HepG2 (cell line): ENCODE data around the gene SOCS1. TPM values are rescaled to one million over a fixed set of nuclear protein-coding genes. Genes with fewer than 3 reads are reported as not detected.
A peak's percentile ranks its signal among the peaks of the same experiment; 100 is the strongest.

ENCODE experiments used
- ATAC-seq: fragments of 200-7000 bp; cut with Tn5 transposase; 3 replicates; pipeline ENCODE4 v1.9.1; 2020; ENCODE audit warnings: mild to moderate bottlenecking, moderate library complexity
- BruUV-seq: library from RNA; stranded (reverse); fragments of 400-500 nt; replicated peaks from 2 replicates; lab custom pipeline; 2021; lab: Mats Ljungman, UMichigan
- CTCF ChIA-PET: fragments of 300-600 bp; formaldehyde crosslinking; extraction: SDS; loops from one replicate; lab custom pipeline; 2021; ENCODE audit warnings: low total read pairs, inconsistent platforms, low intra/inter-chr PET ratio; lab: Yijun Ruan, JAX
- POLR2A ChIA-PET: fragments of 350-600 bp; sonication (Branson Sonifier 250); formaldehyde crosslinking; loops from one replicate; lab custom pipeline; 2020; ENCODE audit warnings: antibody characterized with exemption, inconsistent platforms; lab: Yijun Ruan, JAX
- DNase-seq: peaks from one replicate; pipeline ENCODE4 v3.0.0-alpha.2; 2015; ENCODE audit warnings: low spot score
- FAIRE-seq: peaks from 3 replicates; lab custom pipeline; 2011; peaks lifted over from hg19 to GRCh38; lab: Jason Lieb, UNC
- H2AFZ ChIP-seq: one replicate; pipeline ENCODE4 v1.6.1; 2011; ENCODE audit warnings: low read length, inconsistent platforms
- H3K27ac ChIP-seq: fragments of 300-600 bp; 3 replicates; pipeline ENCODE4 v1.8.0; 2011; ENCODE audit warnings: mixed run types, mild to moderate bottlenecking, mixed read lengths, low read length, inconsistent platforms; ENCODE audit not compliant: insufficient read depth; ENCODE audit errors: extremely low read length
- H3K27me3 ChIP-seq, 2 experiments: fragments of 200-600 bp in 1 of 2; 2 replicates in 1 of 2; 3 replicates in 1 of 2; pipeline versions ENCODE4 v1.6.0 to v1.8.0; 2011; ENCODE audit warnings: low read length in 2 of 2, mild to moderate bottlenecking in 2 of 2, moderate library complexity in 2 of 2, inconsistent platforms in 1 of 2; ENCODE audit not compliant: insufficient read depth in 2 of 2, control insufficient read depth in 1 of 2
- H3K36me3 ChIP-seq, 2 experiments: fragments of 200-600 bp in 1 of 2; replicated peaks in 1 of 2; 2 replicates in 1 of 2; 3 replicates in 1 of 2; pipeline versions ENCODE4 v1.5.1 to v1.8.0; 2011; ENCODE audit warnings: low read length in 2 of 2, inconsistent platforms in 1 of 2; ENCODE audit not compliant: insufficient read depth in 2 of 2, control insufficient read depth in 1 of 2
- H3K4me1 ChIP-seq: 2 replicates; pipeline ENCODE4 v1.5.1; 2012; ENCODE audit warnings: low read length, inconsistent platforms; ENCODE audit not compliant: insufficient read depth
- H3K4me2 ChIP-seq: 2 replicates; pipeline ENCODE4 v1.6.0; 2011; ENCODE audit warnings: low read depth, low read length, inconsistent platforms
- H3K4me3 ChIP-seq, 3 experiments: fragments of 200-600 bp in 1 of 3; sonication (generic), shearing (Covaris generic) in 1 of 3; replicated peaks in 1 of 3; 2 replicates each; pipeline ENCODE4 v1.5.1; 2011 to 2016; ENCODE audit warnings: low read length in 3 of 3, inconsistent platforms in 2 of 3, low read depth in 2 of 3, mild to moderate bottlenecking in 2 of 3, control low read depth in 1 of 3, mixed read lengths in 1 of 3; ENCODE audit not compliant: insufficient read depth in 1 of 3
- H3K79me2 ChIP-seq: one replicate; pipeline ENCODE4 v1.6.1; 2011; ENCODE audit warnings: low read length, inconsistent platforms; ENCODE audit not compliant: insufficient read depth
- H3K9ac ChIP-seq: 2 replicates; pipeline ENCODE4 v1.6.0; 2011; ENCODE audit warnings: mild to moderate bottlenecking, low read depth, low read length, inconsistent platforms; ENCODE audit not compliant: insufficient read depth
- H3K9me3 ChIP-seq: 2 replicates; pipeline ENCODE4 v1.5.1; 2012; ENCODE audit warnings: mild to moderate bottlenecking, low read length
- H4K20me1 ChIP-seq: 2 replicates; pipeline ENCODE4 v1.6.0; 2011; ENCODE audit warnings: inconsistent platforms, mild to moderate bottlenecking, low read length, moderate library complexity; ENCODE audit not compliant: insufficient read depth
- HDAC1 ChIP-seq: sonication (generic); formaldehyde crosslinking; IDR thresholded peaks from 2 replicates; pipeline ENCODE4 v1.5.1; 2020; ENCODE audit warnings: mild to moderate bottlenecking, missing genetic modification reagents
- NR2F6 ChIP-seq, 2 experiments: IDR thresholded peaks; 2 replicates each; pipeline ENCODE4 v1.6.1; 2016; ENCODE audit warnings: antibody characterized with exemption in 1 of 2, mild to moderate bottlenecking in 1 of 2
- RBFOX2 ChIP-seq: fragments of 200-400 bp; formaldehyde crosslinking; IDR thresholded peaks from 2 replicates; pipeline ENCODE4 v1.6.1; 2017; ENCODE audit warnings: low read depth, mild to moderate bottlenecking, low read length
- ZMYM3 ChIP-seq: sonication (generic); formaldehyde crosslinking; IDR thresholded peaks from 2 replicates; pipeline ENCODE4 v1.5.1; 2020; ENCODE audit warnings: mild to moderate bottlenecking, missing genetic modification reagents
- ZNF296 ChIP-seq: sonication (generic); formaldehyde crosslinking; conservative IDR thresholded peaks from 2 replicates; pipeline ENCODE4 v1.5.0; 2020; ENCODE audit warnings: mild to moderate bottlenecking, missing genetic modification reagents
- ZNF354B ChIP-seq: sonication (generic); formaldehyde crosslinking; IDR thresholded peaks from 2 replicates; pipeline ENCODE4 v1.8.0; 2022; ENCODE audit warnings: mild to moderate bottlenecking, missing genetic modification reagents
- ZNF431 ChIP-seq: sonication (generic); formaldehyde crosslinking; IDR thresholded peaks from 2 replicates; pipeline ENCODE4 v1.9.0; 2022; ENCODE audit warnings: missing genetic modification reagents, low read depth, mild to moderate bottlenecking, borderline replicate concordance
- ZNF572 ChIP-seq: sonication (generic); formaldehyde crosslinking; IDR thresholded peaks from 2 replicates; pipeline ENCODE4 v1.5.1; 2020; ENCODE audit warnings: mild to moderate bottlenecking, missing genetic modification reagents
- ZNF614 ChIP-seq: IDR thresholded peaks from 2 replicates; pipeline ENCODE4 v1.6.1; 2018; ENCODE audit warnings: missing biosample characterization, missing genetic modification reagents, inconsistent platforms, borderline replicate concordance
- ZNF629 ChIP-seq: sonication (generic); formaldehyde crosslinking; conservative IDR thresholded peaks from 2 replicates; pipeline ENCODE4 v1.5.0; 2020; ENCODE audit warnings: missing genetic modification reagents
- WGBS: methylation state at CpG from one replicate; pipeline ENCODE4 v1.1.6; 2017; ENCODE audit warnings: low lambda C conversion rate; 5-methylcytosine and 5-hydroxymethylcytosine counted together
- in situ Hi-C: cut with HindIII; loops from 2 replicates; pipeline ENCODE4 v1.10.0; 2017; ENCODE audit warnings: low pct_unique_long_range_greater_than_20kb; ENCODE audit not compliant: extremely low pct_ligation_motif_present
- intact Hi-C: fragments of 100-400 bp; cut with micrococcal nuclease; formaldehyde crosslinking; loops from one replicate; pipeline ENCODE4 v1.10.0; 2022; ENCODE audit not compliant: unreplicated experiment
- polyA plus RNA-seq, 8 experiments: library from polyadenylated mRNA; depleted of rRNA in 3 of 8; stranded (reverse) in 7 of 8; unstranded in 1 of 8; fragments of >200 nt; fragmentation: Illumina TruSeq in 4 of 8; extraction: Trizol in 4 of 8; gene quantifications; 2 replicates each; pipeline versions ENCODE4 v1.2.1 to v1.2.3, GENCODE V29; 2011 to 2016; ENCODE audit warnings: low read depth in 4 of 8, missing spikeins in 1 of 8, mixed read lengths in 1 of 8; ENCODE audit not compliant: insufficient read depth in 1 of 8
- total RNA-seq, 5 experiments: library from RNA; depleted of rRNA; stranded (reverse); fragments of >200 nt; fragmentation: Illumina TruSeq; extraction: Trizol; gene quantifications; 2 replicates each; pipeline ENCODE4 v1.2.3, GENCODE V29; 2016; ENCODE audit warnings: low read depth in 1 of 5
- TF ChIP-seq, protein P1 (sequence below): IDR thresholded peaks from 2 replicates; pipeline ENCODE4 v1.6.1; 2016; ENCODE audit warnings: missing biosample characterization, missing genetic modification reagents, low read depth
- TF ChIP-seq, protein P2 (sequence below): sonication (generic); formaldehyde crosslinking; IDR thresholded peaks from 2 replicates; pipeline ENCODE4 v1.8.1; 2022; ENCODE audit warnings: mild to moderate bottlenecking, missing genetic modification reagents
- TF ChIP-seq, protein P3 (sequence below): sonication (generic); formaldehyde crosslinking; IDR thresholded peaks from 2 replicates; pipeline ENCODE4 v1.4.0; 2020; ENCODE audit warnings: low read depth, mild to moderate bottlenecking, missing genetic modification reagents
- TF ChIP-seq, protein P4 (sequence below): sonication (generic); formaldehyde crosslinking; IDR thresholded peaks from 2 replicates; pipeline ENCODE4 v1.8.0; 2022; ENCODE audit warnings: mild to moderate bottlenecking, missing genetic modification reagents
- TF ChIP-seq, protein P5 (sequence below): sonication (generic); formaldehyde crosslinking; conservative IDR thresholded peaks from 2 replicates; pipeline ENCODE4 v1.4.0; 2020; ENCODE audit warnings: missing genetic modification reagents

SOCS1 gene
- total and polyA plus RNA-seq, 2 of the 13 experiments (the other 11 are each of a cell fraction or from before 2014, with no cell fraction given): 5.3 to 6.3 TPM

DNA sequence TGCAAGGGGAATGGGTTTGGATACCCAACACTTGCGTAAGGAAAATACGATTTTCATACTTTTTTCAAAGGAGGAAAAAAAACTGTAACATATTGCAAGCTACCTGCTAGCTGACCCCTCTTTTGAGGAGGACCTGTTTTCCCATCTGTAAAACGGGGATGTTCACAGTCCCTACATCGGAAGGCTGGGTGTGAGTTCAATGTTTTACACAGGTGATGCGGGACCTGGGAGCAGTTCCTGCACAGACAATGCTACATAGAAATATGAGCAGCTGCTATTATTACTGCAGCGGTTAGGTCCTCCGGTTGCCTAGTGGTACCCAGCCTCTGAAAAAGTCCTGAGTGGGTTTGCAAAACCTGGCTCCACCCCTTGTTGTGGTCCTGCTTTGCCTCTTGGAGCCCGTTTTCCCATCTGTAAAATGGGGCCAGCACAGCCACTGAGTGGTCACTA is 3.5 kb downstream of the SOCS1 start:
- ChIA-PET CTCF (no interaction called here), POLR2A (interaction anchor here (0.9 to 2.6 kb wide), 16 partner anchors 9 to 308 kb away, joined by 3 to 14 read pairs (median 6); partner anchors contain the start of genes CLEC16A and PRM3)
- 87% methylated on average over 8 of the region's 8 CpGs for WGBS
- Histone ChIP-seq H3K4me1 (peaks cover 67% of the 10 kb centered on the region), H3K27ac (no peak overlapping the region), H4K20me1 (peaks cover 47% of the 10 kb centered on the region), H3K4me3 (no peak overlapping the region), H3K9ac (no peak overlapping the region), H3K4me2 (peak overlapping the region; percentile 32), H3K79me2 (peaks cover 28% of the 10 kb centered on the region), H3K27me3 (no peaks in the 10 kb centered on the region; a peak in 1 of 5 replicates), H3K9me3 (no peaks in the 10 kb centered on the region), H2AFZ (no peak overlapping the region), H3K36me3 (peaks cover 2 to 8% of the 10 kb centered on the region in 2 experiments; a peak in 4 of 5 replicates)
- in situ Hi-C loops: no loop called here
- ATAC-seq (no peak), FAIRE-seq (no peak), DNase-seq (no peak)
- intact Hi-C loops: no loop called here
- no TSS peak for BruUV-seq
- TF ChIP-seq ZNF431 (CRISPR knock-in tag) (peak; percentile 65; the same call in 1 of the 2 replicates), ZNF296 (CRISPR knock-in tag) (0 out of 2 replicates have a peak, but pooled peaks have one; percentile 18), NR2F6 (IDR thresholded peaks at IDR 0.05) (no peak), NR2F6 (CRISPR knock-in tag; IDR thresholded peaks at IDR 0.05) (no peak), ZMYM3 (CRISPR knock-in tag) (peak; percentile 48), ZNF354B (CRISPR knock-in tag) (0 out of 2 replicates have a peak, but pooled peaks have one; percentile 60), ZNF629 (CRISPR knock-in tag) (peak; percentile 93), HDAC1 (CRISPR knock-in tag) (peak; percentile 34; the same call in 1 of the 2 replicates), ZNF614 (CRISPR knock-in tag) (peak; percentile 11; the same call in 1 of the 2 replicates), ZNF572 (CRISPR knock-in tag) (no peak), RBFOX2 (0 out of 2 replicates have a peak, but pooled peaks have one; percentile 19)
- TF ChIP-seq, protein P1, sequence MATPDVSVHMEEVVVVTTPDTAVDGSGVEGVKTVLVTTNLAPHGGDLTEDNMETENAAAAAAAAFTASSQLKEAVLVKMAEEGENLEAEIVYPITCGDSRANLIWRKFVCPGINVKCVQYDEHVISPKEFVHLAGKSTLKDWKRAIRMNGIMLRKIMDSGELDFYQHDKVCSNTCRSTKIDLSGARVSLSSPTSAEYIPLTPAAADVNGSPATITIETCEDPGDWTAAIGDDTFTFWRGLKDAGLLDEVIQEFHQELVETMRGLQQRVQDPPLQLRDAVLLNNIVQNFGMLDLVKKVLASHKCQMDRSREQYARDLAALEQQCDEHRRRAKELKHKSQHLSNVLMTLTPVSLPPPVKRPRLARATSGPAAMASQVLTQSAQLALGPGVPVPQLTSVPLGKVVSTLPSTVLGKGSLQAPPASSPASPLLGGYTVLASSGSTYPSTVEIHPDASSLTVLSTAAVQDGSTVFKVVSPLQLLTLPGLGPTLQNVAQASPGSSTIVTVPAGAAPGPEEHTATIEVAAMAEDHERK (CRISPR knock-in tag): no peak
- TF ChIP-seq, protein P2, sequence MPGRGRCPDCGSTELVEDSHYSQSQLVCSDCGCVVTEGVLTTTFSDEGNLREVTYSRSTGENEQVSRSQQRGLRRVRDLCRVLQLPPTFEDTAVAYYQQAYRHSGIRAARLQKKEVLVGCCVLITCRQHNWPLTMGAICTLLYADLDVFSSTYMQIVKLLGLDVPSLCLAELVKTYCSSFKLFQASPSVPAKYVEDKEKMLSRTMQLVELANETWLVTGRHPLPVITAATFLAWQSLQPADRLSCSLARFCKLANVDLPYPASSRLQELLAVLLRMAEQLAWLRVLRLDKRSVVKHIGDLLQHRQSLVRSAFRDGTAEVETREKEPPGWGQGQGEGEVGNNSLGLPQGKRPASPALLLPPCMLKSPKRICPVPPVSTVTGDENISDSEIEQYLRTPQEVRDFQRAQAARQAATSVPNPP (CRISPR knock-in tag): peak; percentile 58; the same call in 1 of the 2 replicates
- TF ChIP-seq, protein P3, sequence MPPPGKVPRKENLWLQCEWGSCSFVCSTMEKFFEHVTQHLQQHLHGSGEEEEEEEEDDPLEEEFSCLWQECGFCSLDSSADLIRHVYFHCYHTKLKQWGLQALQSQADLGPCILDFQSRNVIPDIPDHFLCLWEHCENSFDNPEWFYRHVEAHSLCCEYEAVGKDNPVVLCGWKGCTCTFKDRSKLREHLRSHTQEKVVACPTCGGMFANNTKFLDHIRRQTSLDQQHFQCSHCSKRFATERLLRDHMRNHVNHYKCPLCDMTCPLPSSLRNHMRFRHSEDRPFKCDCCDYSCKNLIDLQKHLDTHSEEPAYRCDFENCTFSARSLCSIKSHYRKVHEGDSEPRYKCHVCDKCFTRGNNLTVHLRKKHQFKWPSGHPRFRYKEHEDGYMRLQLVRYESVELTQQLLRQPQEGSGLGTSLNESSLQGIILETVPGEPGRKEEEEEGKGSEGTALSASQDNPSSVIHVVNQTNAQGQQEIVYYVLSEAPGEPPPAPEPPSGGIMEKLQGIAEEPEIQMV (CRISPR knock-in tag): 0 out of 2 replicates have a peak, but pooled peaks have one; percentile 5
- TF ChIP-seq, protein P4, sequence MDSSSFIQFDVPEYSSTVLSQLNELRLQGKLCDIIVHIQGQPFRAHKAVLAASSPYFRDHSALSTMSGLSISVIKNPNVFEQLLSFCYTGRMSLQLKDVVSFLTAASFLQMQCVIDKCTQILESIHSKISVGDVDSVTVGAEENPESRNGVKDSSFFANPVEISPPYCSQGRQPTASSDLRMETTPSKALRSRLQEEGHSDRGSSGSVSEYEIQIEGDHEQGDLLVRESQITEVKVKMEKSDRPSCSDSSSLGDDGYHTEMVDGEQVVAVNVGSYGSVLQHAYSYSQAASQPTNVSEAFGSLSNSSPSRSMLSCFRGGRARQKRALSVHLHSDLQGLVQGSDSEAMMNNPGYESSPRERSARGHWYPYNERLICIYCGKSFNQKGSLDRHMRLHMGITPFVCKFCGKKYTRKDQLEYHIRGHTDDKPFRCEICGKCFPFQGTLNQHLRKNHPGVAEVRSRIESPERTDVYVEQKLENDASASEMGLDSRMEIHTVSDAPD: 0 out of 2 replicates have a peak, but pooled peaks have one; percentile 51
- TF ChIP-seq, protein P5, sequence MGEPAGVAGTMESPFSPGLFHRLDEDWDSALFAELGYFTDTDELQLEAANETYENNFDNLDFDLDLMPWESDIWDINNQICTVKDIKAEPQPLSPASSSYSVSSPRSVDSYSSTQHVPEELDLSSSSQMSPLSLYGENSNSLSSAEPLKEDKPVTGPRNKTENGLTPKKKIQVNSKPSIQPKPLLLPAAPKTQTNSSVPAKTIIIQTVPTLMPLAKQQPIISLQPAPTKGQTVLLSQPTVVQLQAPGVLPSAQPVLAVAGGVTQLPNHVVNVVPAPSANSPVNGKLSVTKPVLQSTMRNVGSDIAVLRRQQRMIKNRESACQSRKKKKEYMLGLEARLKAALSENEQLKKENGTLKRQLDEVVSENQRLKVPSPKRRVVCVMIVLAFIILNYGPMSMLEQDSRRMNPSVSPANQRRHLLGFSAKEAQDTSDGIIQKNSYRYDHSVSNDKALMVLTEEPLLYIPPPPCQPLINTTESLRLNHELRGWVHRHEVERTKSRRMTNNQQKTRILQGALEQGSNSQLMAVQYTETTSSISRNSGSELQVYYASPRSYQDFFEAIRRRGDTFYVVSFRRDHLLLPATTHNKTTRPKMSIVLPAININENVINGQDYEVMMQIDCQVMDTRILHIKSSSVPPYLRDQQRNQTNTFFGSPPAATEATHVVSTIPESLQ (CRISPR knock-in tag): no peak
